GM19324 (cell line): ENCODE measurements around the gene NRG3.
"Not testable (repeated sequence)": the region's sequence is repeated elsewhere in the genome, so short reads cannot be mapped to it uniquely, and the experiment has no call there.

Experiments
- ATAC-seq: cut with Tn5 transposase; IDR thresholded peaks from one replicate; pipeline ENCODE4 v1.9.1; 2021; ENCODE audit warnings: mild to moderate bottlenecking, moderate library complexity; ENCODE audit not compliant: unreplicated experiment, low FRiP score

NRG3 gene

GRCh38 chr10:82934429-82934828, 1059.4 kb downstream of the NRG3 start:
- no peak for ATAC-seq

- no peak for ATAC-seq
Observed at GRCh38 chr10:82934947-82935346, 1060.0 kb downstream of the NRG3 start.

DNA sequence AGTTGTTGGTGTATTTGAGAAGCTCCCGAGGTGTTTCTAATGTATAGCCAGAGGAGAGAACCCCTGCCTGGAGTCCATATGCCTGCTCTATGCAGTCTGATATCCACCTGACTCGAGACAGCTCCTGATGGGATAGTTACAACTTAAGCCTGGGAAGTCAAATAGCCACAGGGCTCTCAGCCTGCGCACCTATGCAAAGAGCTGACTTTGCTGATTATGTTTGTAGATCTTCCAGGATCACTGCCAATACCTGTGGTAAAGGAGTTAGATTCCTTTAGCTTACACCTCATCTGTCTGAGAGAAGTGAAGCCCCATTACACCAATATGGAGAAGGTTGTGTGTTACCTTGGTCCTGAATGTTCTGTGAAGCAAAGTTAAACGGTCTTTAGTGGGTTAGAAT, 1063.3 kb downstream of the NRG3 start:
- no peak for ATAC-seq

GRCh38 chr10:82942286-82943099, 1067.5 kb downstream of the NRG3 start:
- ATAC-seq, result no peak

DNA sequence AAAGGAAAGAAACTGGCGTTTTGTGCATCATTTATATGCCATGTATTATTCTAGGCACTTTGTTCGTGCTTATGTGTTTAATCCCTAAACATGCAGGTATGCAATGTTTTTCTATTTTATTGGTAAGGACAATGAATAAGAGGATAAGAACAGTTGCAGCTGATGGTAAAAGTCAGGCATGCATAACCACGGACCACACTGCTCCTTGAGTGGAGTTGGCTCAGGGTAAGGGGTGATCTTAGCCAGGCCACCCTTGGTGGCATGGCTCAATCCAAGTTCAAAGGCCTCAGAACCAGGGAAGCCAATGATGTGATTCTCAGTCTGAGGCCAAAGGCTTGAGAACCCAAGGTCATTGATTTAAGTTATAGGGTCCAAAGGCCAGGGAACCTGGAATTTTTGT, 1068.1 kb downstream of the NRG3 start:
- ATAC-seq, result no peak

DNA sequence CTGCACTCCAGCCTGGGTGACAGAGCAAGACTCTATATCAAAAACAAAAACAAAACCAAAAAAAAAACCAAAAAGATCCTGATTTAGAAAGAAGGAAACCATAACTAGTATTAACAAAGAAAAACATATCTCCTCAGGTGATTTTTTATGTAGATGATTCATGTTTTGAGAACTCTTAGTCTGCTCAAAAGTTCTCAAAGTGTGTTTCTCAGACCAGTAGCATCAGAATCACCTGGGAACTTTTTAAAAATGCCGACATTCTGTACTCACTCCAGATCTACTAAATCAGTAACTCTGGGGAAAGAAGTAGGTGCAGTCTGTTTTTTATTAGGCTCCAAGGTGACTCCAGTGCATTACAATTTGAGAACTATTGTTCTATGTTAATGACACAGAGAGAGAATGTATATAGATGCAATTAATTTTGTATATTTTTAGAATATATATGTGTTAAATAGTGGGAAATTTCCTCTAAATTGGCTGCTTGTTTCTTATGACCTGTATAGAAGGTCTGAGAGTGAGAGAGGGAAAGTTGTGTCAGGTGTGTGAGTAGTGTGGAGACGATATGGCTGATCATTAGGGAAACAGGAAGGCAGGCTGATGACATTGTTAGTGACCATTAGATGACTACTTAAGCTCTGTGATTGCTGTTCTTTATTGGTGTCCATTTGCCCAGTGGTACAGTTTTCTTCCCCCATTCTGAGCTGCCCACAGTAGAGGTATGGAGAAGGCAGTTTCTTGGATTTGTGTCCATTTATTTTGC, 1075.0 kb downstream of the NRG3 start:
- ATAC-seq, result no peak

GRCh38 chr10:82953331-82953730, 1078.3 kb downstream of the NRG3 start:
- ATAC-seq, result no peak

- ATAC-seq, result no peak
Observed at GRCh38 chr10:82953909-82954308, 1078.9 kb downstream of the NRG3 start.

DNA sequence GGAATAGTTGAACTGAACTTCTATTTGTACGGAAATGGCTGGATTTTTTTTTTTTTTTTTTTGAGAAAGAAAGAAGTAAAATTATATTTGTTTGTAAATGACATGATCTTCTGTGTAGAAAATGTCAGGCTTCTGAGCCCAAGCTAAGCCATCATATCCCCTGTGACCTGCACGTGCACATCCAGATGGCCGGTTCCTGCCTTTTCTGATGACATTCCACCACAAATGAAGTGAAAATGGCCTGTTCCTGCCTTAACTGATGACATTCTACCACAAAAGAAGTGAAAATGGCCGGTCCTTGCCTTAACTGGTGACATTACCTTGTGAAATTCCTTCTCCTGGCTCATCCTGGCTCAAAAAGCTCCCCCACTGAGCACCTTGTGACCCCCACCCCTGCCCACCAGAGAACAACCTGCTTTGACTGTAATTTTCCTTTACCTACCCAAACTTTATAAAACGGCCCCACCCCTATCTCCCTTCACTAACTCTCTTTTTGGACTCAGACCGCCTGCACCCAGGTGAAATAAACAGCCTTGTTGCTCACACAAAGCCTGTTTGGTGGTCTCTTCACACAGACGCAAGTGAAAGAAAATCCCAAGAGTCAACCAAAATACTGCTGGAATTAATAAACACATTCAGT, 1085.5 kb downstream of the NRG3 start:
- not testable (repeated sequence) for ATAC-seq

DNA sequence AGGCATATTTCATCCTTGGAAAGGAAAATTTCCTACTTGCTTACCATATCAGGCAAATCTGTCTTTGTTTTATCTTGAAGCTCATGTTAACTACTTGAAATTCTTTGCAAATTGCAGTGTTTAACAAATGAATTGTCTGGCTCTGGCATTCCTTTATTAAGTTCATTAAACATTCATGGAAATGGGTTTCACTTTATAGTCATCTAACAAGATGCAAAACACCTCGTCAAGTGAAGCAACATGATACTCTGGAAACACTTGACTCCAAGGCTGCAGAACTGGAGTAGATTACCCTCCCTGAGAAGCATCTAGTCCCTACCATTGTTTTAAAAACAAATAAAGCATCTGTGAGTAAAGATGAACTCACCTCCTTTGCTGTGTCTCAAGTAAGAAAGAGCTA, 1086.9 kb downstream of the NRG3 start:
- no peak for ATAC-seq

DNA sequence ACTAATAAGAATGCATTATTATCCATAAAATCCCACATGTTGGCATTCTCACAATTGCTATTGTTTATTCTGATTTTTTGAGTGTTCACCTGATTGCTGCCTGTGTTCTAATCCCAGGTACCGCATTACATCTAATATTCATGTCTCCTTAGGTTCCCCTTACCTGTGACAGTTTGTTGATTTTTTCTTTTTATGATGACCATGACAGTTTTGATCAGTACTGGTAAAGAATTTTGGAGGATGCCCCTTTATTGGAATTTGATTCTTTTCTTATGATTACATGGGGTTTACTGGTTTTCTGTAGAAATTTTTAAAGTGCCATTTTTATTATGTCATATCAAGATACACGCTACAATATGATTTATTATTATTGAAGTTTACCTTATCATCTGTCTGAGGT, 1091.1 kb downstream of the NRG3 start:
- no peak for ATAC-seq

GRCh38 chr10:82968533-82968932, 1093.5 kb downstream of the NRG3 start:
- no peak for ATAC-seq

DNA sequence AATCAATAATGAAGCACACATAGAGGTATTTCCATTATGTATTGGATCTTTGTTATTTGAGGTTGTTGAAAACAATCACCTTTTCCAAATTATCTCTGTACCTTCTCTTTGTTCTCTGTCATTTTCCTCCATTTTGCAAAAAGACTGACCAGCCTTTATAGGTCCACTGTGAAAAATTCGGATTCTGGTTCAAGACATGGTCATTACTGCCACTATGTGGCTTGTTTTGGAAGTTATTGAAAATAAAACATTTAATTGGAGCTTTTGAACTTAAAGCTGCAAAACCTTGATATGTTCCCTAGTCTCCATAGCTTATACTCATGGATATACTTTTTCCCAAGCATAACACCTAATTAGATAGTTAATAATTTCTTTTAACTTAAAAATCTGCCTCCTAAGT, 1094.4 kb downstream of the NRG3 start:
- no peak for ATAC-seq

DNA sequence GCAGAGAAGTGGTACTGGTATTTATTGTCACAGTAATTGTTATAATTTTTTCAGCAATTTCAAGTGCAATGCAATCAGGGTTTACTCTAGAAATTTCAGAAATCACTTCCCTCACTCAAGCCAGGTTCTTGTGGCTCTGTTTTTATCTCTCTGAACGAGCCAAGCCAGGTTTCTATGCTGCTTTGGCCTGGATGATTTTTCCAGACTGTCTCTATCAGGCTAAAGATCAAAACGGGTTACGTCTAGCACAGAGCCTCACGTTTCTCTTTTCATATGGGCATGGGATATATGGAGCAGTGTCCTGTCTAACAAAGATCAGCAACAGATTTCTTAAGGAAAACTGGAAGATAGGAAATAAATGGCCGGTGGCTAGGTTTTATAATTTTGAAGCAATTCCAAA, 1105.3 kb downstream of the NRG3 start:
- no peak for ATAC-seq

DNA sequence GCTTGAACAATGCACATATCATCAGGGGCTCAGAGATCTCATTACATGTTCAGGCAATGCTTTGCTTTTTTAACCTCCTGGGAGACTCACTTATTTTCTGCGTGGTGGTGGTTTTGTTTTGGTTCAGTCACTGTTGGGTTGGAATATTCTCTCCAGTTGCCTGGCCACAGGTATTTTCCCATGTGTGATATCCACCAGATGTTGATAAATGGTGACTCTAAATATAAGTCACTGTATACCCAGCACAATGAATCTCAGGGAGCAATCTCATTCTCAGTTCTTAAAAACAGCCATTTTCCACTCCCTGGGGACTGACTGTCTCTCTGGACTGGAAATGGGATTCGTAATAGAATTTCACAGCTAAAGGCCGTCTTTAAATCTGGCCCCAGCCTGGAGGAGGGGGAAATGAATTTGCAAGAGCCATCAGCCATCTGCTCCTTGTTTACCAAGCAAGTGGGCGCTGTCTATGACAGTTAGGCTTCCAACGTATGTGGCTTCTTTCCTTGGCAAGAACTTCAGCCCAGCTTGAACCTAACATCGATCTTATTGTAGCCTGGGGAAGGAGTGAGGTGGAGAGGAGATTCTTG, 1106.2 kb downstream of the NRG3 start:
- ATAC-seq, result no peak

GRCh38 chr10:82982110-82982608, 1107.2 kb downstream of the NRG3 start:
- ATAC-seq, result no peak

GRCh38 chr10:82986216-82986615, 1111.2 kb downstream of the NRG3 start:
- ATAC-seq, result no peak

- ATAC-seq, result not testable (repeated sequence)
Observed at GRCh38 chr10:83006479-83006878, 1131.5 kb downstream of the NRG3 start.

DNA sequence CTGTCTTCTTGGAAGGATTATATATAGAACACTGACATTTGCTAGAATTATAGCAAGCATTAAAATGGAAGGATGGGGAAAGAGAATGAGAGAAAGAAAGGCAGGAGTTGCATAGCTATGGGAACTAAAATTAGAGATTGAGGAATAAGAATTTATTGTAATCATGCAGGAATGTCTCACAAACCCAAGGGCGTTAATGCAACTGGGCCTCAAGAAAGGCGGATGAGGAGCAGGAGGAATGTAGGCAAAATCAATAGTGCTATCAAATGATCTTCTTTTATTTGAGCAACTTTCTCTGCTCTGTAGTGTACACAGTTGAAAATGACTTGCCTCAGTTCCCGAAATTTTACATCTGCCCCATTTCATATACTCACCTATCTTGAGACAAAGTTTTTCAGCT, 1132.5 kb downstream of the NRG3 start:
- no peak for ATAC-seq

DNA sequence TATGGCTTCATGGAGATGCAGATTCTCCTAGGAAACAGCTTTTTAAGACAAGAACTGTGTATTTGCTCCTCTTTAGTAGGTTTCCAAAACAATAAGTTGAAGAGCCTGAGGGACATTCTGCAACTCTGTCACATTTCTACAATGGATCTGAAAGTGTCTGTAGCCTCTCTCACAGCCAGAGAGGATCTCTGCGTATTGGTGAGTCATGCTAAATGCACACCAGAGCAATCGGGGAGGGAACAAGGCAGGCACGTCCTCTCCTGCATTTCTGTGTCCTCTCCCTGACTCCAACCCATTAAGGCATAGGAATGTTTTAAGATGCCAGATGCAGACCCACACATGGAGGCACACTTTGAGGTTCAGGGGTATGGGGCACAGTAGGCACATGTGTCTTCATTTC, 1137.9 kb downstream of the NRG3 start:
- no peak for ATAC-seq
